Amygdala (tissue), 56 donors: ENCODE results near the gene PRRT1B.
A peak's percentile ranks its signal among the peaks of the same experiment; 100 is the strongest.

Experiments used
- DNase-seq, 56 donors: peaks; one replicate each; lab custom pipeline; 2025; lab: John Stamatoyannopoulos, UW

Gene PRRT1B

DNA sequence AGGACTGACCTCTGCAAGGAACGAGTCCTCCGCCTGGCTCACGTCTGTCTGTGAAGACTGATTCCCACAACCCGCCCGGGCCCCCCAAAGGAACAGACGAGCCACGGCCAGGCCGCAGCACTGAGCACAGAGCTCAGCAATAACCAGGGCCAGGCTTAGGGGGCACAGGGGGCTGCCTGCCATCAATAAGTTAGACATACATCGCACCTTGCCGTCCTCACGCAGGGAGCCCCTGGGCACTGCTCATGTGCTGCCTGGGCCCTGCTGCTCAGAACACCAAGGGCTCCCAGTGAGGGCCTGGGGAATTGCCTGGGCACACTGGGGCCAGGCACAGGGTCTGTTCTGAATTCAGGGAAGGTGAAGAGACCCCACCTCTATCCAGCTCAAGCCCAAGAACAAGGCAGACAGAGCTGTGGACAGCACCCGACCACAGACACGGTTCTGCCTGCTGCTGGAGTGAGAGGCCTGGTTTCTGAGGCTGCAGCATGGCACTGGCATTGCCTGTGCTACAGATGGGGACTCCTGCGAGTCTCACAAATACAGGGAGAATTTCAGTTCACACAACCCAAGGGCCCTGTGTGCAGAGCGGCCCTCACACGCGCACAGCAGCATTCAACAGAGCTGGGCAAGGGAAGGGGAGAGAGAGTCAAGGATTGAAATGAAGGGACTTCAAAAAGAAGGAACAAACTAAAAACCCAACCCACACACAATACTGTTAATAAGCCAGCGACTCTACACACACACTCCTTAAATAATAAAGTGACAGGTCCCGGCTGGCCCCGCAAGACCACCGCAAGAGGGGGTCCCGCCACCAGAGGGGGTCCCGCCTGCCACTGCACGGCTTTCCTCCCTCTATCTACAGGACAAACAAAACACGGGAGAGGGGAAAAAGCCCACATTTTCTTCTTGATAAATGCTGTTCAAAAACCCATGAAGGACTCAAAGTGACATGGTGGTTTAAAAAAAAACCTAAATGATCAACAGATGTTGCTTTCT, 32.0 kb downstream of the PRRT1B start:
- no peak for DNase-seq

DNA sequence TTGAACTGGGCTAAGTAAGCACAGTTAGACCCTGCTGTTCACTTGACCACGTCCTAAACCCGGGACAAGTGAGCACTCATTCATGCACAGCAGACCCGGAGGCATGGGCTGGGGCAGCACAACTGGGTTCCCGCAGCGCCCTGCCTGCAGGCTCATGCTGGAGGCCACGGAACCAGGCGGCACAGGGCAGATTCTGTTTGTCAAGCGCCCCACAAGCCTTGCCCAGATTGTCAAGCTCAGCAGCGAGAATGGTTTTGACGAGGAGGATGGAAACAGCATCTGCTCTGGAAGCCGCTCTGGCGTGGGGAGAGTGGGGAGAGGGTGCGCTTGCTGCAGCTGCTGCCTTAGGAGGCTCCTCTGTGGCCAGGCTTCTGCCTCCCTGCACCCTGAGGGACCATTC, 32.7 kb downstream of the PRRT1B start:
- DNase-seq = peak in 2 of 56 donors; percentile 7 to 11

DNA sequence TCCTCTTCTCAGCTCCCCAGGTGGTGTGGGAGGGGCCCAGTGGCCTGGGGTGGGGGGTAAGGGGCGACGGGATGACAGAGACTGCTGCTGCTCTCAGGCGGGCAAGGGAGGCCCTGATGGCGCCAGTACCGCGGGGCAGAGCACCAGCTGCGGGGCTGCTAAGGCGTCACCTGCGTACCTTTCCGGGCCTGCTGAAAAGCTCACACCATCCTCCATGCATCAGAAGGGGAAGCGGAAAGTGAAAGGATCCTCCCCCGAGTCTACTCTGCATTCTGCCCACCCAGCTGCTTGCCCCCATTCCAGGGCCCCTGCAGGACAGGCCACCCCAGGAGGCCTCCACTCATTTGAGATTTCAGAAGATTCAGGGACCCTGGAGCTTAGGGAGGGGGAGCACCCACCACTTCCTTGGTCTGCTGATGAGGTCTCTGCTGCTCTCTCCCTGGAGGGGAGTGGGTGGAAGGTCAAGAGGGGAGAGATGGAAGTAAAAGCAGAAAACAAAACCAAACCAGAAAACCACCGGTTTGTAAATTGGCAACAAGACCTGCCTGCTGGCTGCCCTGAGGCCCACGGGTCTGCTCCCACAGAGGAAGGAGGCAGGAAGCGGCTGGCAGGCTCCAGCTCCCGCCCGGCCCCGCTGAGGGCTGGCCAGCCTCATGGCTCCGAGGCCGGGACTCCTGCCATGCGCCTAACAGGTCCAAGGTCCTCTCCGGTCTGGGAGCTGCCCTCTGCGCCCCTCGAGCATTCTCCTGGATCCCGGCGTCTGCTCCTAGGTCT, 33.6 kb downstream of the PRRT1B start:
- DNase-seq = peak in 21 of 56 donors; percentile 8 to 60 (median 32)

DNA sequence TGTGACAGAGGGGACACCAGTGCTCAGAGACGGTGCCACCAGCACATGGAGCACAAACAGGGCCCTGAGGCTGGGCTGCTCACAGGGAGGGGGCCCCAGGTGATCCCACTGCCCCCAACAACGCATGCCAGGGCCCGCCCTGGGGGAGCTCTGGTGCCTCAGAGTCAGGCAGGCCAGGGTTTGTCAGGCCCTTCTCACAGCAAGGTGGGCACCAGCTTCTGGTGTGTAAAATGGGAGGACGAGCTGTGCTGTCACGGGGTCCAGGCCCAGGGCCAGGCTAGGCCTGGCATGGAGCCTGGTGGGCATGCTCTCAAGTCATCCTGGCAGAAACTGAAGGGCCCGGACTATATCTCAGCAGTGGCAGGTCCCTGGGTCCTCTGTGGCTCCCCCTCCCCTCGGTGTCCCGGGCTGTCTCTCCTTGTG, 34.5 kb downstream of the PRRT1B start:
- DNase-seq = peak in 28 of 56 donors; percentile 7 to 56 (median 32)

DNA sequence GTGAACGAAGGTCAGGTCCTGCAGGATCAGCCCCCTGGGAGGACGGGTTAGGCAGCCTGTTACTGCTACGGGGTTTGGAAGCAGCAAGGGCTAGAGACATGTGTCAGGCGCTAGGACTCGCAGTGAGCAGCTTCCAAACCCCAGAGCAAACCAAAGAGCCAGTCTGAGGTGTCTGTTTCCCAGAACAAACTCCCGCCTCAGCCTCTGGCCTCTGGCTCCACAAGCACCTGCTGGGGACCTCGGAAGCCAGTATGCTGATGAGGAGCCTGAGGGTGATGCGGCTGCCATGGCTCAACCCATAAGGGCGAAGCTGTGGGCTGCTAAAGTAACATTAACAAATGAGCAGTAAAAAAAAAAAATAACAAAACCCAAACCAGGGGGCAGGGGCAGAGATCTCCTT, 35.0 kb downstream of the PRRT1B start:
- no peak for DNase-seq

DNA sequence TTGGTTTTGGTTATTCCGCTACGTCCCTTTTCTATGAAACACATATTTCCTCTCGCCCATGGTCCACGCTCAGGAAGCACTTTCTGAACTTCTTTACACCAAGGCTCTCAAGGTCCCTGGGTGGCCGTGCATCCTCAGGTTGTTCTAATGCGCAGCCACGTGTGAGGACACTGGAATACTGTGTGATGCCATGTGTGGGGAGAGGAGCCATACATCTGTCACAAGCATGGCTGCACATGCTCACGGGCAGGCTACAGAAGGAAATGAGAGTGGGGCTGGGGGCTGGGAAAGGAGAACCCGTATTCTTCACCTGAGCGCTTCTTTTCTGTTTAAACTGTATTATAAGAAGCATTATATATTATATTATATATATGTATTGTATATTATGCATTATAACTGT, 36.7 kb downstream of the PRRT1B start:
- no peak for DNase-seq

DNA sequence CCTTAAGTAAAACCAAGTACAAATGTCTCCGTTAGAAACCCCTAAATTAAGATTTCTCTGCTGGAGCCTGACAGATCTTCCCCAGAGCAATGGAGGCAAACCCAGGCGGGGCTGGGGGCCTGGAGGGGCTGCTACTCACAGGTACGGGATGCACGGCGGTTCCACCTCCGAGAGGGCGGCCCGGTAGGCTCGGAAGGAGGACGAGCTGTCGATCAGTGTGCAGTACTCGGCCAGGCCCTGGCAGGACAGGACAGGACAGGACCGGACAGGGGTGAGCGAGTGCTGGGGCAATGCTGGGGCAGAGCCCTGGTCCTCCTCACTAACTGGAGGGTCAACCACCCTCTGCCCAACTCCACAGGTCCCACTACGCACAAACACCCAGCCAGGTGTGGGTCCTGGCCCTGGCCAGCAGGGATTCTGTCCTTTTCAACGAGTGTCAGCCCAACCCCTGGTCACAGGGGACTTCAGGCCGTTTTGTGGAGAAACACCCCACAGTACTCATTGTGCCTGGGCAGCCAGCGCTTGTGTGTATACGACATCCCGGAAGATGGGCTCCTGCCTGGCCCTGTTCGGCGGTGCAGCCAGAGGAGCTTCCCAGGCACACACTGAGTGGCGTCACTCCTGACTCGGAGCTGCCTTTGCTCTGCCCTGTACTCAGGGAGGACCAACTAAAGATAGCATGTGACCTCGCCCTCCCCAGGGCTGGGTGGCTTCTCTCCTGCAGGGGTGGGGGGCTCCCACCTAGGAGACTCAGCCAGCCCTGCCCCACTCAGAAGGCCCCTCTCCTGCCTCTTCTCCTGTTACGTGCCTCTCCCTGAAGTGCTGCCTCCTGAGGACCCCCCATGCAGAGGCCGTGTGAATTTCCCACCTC, 37.4 kb downstream of the PRRT1B start:
- DNase-seq = no peak

DNA sequence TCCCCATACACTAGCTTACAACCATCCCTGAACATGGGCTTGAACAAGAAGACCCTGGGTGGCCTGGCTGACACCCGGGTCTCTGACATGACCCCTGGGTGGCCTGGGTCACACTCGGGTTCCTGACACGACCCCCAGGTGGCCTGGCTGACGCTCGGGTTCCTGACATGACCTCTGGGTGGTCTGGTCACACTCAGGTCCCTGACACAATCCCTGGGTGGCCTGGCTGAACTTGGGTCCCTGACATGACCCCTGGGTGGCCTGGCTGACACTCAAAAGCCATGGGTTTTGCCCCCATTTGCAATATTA, 38.0 kb downstream of the PRRT1B start:
- DNase-seq = no peak

DNA sequence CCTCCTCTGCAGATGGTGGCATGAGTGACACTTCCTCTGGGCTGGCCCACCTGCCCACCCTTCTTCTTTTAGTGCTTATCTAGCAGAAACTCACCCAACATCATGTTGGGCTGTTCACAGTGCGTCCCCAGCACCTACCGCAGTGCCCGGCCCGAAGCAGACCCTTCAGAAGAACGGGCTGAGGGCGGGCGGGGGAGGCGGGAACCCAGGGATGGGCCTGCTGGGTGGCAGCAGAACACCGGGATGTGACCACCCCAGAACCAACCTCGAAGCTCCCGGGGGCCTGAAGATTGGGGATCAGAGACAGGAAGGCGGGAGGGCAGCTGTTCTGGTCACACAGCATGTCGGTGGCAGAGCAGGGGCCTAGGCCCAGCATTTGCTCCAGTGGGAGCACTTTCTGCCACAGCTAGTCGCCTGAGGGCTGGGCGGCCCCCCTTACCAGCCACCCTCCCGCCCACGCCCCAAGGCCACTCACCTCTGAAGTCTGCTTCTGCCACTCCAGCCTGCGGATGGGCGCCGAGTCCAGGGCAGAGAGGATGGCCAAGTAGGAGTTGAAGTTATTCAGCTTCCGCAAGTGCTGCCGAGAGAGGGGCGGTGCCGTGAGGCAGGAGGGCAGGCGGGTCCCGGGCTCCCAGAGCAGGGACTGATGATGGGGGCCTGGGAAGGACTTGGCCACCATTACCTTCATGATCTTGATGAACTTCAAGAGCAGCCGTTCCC, 38.7 kb downstream of the PRRT1B start:
- no peak for DNase-seq

DNA sequence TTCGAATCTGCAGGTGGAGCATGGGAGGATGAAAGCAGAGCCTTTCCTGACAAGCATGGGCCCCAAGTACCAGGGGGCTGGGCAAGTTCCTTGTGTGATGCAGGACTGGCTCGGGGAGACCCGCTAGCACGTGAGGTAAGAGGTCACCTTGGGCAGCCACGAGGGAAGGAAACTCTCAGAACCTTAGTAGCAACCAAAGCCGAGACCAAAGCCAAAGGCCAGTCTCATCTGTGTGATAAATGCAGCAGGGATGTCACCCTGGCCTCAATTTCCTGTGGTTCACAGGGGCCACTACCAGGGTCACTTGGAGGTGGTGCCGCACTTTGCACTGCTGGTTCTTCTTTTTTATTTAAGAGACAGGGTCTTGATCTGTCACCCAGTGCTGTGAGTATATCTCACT, 39.5 kb downstream of the PRRT1B start:
- no peak for DNase-seq

DNA sequence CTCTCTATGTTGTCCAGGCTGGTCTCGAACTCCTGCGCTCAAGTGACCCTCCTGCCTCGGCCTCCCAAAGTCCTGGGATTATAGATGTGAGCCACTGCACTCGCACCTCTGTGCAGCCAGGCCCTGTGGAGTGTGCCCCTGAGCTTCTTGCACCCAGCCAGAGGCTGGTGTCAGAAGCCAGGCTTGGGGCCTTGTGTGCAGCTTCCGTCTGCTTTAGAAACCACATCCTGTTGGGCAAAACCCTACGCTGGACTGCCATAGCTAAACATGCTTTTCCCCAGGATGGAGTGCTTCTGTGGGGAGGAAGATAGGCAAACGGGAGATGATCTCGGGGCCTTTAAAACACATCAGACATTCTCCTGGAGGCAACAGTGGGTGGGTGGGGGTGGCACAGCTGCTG, 40.1 kb downstream of the PRRT1B start:
- peak in 2 of 56 donors; percentile 14 to 28 for DNase-seq

DNA sequence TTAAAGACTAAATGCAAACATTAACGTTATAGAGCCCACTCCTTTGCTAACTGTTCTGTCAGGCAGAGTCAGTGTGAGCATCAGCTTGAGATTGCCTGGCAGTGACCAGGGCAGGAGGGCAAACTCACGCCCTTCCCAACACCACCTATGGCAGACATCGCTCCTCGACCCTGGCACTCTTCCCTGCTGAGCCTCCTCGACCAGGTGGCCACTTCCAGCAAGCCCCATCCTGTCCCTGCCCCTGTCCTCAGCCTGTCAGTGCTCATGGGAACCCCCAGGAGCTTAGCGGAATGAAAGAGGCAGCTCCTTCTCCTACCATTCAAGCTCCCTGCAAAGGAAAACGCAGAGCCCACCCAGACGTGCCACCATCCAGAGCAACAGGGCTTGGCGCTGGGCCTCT, 42.0 kb downstream of the PRRT1B start:
- DNase-seq = no peak

DNA sequence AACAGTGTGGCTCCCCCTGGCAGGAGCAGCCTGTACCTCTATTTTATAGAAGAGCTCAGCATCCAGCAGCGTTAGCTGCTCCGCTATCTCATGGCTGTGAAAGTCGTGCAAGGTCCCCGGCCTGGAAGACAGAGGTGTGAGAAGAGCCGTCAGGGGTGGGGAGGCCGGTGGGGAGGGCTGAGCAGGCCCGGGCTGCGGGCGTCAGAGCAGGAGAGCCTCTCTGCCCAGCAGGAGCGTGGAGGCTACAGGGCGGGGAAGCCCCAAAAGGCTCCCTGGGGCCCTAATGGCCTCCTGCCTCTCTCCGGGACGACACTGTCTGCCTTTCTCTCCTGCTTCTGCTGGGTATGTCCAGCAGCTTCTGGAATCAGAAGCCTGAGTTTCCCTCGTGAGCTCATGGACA, 42.6 kb downstream of the PRRT1B start:
- DNase-seq = no peak

DNA sequence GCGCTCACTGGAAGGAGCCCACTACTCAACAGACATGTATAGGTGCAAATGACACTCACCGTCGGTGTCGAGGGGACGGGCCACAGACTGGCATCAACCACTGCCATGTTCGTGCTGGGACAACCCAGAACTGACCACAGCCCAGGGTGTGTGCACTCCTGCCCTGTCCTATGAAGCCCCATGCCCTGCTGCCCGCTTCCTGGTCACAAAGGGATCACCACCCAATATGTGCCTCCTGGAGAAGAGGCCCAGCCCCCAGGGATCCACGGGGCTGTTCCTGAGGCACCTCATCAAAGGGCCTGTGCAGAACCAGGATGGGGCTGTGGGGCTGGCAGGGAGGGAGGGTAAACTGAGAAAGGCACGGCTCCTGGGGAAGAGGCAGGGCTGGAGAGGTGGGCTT, 43.1 kb downstream of the PRRT1B start:
- DNase-seq = no peak

DNA sequence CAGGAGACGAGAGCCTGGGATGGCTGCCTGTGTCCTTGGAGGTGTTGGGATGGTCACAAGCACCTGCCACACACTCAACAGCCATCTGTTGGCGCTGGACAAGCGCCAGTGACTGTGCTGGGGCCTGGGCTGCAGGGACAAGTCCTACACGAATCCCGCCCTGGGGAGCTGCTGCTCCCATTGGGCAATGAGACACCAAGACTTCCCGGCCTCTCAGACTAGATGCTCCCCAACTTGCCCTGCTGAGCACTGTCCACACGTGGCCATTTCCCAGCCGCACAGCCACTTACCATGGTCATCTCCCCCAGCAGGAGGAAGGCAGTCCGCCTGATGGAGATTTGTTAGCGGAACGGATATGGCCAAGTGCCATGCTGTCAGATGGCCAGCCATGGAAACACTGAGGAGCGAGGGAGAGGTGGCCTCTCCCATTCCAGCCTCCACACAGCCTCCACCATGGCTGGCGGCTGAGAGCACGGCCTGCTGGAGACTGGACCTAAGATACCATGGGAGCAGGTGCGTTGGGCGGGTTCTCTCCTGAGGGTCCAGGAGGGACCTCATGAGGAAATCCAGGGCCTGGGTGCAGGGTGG, 43.9 kb downstream of the PRRT1B start:
- no peak for DNase-seq

DNA sequence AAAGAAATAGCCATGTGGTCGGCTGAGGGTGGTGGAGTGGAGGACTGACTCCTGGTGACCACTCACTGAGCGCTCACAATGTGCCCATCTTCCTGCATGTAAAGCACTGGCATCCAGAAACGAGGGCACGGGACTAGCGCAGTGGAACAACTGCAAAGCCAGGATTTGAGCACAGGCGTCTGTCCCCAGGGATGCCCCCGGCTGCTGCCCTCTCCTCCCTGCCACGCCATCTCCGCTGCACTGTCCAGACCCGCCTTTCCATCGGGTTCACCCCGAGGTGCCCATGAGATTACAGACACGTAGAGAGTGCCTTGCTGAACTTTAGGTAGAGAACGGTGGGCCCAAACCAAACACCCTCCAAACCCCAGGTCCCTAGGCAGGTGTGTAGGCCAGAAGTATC, 44.7 kb downstream of the PRRT1B start:
- no peak for DNase-seq

DNA sequence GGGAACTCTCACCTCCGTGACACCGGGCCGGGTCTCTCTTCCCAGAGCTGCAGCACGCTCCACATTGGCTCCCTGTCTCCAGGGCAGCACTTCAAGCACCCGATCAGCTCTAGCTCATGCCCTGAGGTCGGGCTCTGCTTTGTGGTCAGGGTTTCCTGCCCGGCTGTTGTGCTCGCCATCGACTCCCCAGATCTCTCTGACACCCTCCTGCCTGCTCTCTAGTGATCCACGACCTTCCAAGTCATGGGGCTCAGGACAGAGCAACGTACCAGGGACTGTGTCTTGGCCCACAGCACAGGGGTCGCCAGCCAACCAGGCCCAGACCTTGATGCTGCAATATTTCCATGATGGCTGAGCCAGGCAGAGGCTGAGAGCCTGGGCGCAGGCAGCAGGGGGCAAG, 45.1 kb downstream of the PRRT1B start:
- peak in 2 of 56 donors; percentile 8 to 21 for DNase-seq

DNA sequence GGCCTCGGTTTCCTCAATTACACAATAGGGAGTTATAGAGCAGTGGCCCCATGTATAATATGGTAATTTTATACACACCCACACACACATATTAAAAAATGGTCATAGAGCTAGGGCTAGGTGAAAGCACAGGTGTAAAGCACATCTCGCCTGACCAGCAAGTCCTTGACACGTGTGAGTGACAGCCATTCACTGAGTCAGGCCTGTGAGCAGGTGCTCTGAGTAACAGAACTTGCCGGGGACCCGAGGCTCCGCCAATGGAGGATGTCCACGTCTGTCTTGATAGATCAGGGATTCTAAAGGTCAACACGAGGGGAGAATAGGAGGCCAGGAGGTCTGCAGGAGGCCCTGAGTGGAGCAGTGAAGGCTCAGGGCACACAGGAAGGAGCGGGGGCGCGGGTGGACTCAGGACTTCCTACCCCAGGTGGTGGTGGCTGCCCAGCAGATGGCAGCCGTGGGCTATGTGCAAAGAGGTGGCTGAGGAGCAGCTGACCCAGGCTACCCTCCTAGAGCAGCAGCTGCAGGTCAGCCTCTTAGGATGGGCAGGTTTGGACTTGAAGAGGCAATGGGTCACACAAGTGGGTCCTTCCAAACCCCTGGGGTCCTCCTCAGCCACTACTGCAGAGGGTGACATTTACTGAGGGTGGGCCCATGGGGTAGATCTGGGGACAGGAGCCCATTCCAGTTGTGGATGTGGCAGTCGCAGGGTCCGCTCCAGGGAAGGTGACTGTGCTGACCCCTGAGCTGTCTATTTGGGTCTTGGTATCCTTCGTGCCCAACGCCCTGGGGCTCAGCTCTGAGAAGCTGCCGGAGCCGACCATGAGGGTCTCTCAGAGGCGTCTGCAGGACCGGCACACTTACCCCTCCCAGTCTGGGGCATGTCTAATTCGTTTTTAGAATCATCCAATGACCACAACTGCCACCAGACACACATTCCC, 45.9 kb downstream of the PRRT1B start:
- peak in 44 of 56 donors; percentile 16 to 81 (median 50) for DNase-seq

DNA sequence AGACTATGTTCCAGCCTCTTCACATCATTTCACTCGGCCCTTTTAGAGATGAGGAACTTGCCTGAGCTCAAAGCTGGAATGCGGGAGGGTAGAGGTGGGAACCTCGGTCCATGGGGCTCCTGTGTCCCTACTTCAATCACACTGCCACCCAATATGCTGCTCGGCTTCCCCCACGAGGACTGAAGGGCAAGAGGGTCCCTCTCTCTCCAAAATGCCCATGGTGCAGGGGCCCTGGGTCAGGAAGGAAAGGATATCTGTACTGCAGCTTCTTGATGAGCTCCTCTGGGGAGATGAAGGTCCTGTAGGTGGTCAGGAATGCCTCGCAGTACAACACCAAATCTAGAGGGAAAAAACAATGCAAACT, 46.5 kb downstream of the PRRT1B start:
- DNase-seq = no peak
